ENCODE data around the gene CDCA8.
A peak's percentile ranks its signal among the peaks of the same experiment; 100 is the strongest.

CDCA8 gene

GRCh38 chr1:37692078-37692833 is at the start of gene CDCA8:
Gene CDCA8 (plus strand): TSS chr1:37692516. CDS start chr1:37692691, 175 bp downstream.
- peak; percentile 96 for DNase-seq

GRCh38 chr1:37647281-37647680 is 45.0 kb upstream of the CDCA8 start:
- DNase-seq = no peak

- no peak for DNase-seq
Measured at GRCh38 chr1:37650173-37650572, 42.1 kb upstream of the CDCA8 start.

- DNase-seq = no peak
Measured at GRCh38 chr1:37650721-37651120, 41.6 kb upstream of the CDCA8 start.

DNA sequence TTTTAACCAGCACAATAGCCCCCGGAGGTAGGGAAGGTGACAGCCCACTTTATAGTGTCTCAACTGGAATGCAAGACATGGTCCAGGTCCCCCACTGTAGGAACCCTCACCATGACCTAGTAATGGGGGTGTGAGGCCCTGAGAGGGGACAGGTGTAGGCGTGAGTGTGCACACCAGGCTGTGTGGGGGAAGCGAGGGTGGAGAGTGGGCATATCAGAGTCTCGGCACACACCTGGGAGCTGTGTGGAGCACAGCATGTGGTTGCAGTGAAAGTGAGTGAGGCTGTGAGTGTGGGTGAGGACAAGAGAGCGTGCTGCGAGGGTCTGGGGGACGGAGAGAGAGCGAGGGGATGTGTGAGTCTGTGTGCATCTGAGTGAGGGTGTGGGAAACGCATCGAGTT is 40.5 kb upstream of the CDCA8 start:
- no peak for DNase-seq

GRCh38 chr1:37652976-37653375 is 39.3 kb upstream of the CDCA8 start:
- DNase-seq = no peak

- no peak for DNase-seq
Measured at GRCh38 chr1:37653906-37654305, 38.4 kb upstream of the CDCA8 start.

GRCh38 chr1:37655274-37655673 is 37.0 kb upstream of the CDCA8 start:
- DNase-seq = no peak

DNA sequence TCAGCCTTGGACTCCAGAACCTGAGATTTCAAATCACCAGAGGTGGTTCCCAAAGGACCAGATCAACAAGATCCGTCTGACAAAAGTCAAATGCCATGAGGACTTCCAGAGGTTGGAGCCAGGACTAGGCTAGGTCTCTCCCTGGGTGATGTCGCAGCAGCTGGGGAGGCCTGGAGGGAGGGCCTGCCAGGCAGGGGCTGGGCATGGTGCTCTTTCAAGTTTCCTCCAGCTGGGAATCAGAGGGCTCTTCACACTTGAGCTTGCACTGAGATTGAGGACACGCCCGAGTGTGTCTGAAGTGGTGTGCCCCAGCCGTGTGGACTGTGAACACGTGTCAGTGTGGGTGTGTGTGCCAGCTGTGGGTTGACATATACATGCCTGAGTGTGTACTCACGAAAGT is 36.3 kb upstream of the CDCA8 start:
- no peak for DNase-seq

GRCh38 chr1:37656881-37657280 is 35.4 kb upstream of the CDCA8 start:
- DNase-seq = no peak

DNA sequence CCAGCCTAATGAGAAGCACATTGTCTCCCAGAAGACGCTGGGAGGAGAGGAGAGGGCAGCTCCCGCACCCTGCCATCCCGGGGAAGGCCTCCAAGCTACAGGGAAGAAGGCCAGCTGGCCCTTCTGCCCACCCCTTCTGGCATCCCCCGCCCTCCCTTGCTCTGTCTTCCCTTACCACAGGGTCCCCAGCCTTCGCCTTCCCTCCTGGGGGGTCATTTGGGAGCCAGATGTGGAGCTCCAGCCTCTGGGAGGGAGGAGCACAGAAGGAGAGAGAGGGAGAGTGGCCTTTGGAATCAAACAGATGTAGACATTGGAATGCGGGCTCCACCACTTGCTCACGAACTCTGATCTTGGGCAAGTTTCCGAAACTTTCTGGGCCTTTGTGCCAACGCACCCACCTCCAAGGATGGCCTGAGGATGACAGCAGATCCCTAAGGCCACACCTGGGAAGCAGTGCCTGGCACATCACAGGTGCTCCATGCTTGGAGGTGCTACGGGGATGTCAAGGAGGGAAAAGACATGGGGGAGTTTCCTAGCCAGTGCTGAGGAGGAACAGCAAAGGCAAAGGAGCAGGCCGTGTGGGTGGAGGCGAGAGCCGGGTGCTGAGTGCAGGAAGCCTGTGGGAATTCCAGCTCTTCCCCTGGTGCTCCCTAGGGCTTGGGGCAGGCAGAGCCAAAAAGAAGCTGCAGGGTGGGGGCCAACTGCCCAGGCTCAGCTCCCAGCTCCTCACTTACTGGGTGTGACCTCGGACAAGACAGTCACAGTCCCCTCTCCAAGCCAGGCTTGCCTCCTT is 34.5 kb upstream of the CDCA8 start:
- no peak for DNase-seq

GRCh38 chr1:37658486-37658885 is 33.8 kb upstream of the CDCA8 start:
- no peak for DNase-seq

- DNase-seq = no peak
Measured at GRCh38 chr1:37660664-37661063, 31.7 kb upstream of the CDCA8 start.

DNA sequence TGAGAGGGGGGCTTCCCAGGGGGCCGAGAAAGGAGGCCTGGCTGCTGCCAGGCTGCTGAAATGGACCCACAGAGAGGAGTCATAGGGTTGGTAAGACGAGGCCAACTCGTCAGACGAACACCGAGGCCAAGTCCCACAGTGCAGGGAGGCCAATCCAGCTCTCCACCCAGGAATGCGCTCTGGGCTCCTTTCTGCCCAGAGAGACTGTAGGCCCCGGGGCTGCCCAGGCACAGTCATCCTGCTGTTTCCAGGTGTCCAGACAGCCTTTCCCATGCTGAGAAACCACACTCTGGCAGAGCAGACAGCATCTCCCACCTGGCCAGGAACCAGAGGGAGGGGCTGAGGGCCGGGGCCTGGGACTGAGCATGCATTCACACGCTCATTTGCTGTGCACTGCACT is 30.9 kb upstream of the CDCA8 start:
- no peak for DNase-seq

DNA sequence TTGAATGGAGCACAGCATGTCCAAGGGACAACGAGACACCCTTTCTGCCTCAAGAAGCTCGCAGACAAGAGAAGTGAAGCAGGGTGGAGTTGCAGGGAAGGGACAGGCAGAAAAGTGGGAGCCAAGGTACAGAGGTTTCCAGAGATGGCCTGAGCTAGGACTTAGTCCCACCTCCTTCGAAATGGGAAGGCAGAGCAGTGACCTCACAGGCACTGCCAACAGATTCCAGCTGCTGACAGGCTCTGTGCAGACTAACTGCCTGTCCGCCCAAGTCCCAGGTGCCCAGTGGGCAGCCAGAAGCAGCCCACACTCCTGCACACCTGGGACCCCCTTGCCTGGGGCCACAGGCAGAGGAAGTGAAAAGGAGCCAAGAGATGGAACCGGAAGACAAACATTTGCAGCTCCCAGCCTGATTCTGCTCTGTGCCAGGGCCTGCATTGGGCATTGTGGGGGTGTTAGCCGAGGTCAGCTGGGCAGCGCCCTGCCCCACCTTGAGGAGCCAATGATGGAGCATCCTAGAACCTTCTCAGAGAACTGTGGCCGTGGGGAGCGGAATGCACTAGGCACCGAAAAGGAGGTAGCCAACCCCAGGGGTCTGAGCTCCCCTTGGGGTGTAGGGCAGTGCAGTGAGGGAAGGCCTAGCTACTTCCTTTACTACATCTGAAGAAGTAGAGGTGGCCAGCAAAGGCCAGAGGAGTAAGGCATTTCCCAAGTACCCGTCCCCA is 30.1 kb upstream of the CDCA8 start:
- no peak for DNase-seq

DNA sequence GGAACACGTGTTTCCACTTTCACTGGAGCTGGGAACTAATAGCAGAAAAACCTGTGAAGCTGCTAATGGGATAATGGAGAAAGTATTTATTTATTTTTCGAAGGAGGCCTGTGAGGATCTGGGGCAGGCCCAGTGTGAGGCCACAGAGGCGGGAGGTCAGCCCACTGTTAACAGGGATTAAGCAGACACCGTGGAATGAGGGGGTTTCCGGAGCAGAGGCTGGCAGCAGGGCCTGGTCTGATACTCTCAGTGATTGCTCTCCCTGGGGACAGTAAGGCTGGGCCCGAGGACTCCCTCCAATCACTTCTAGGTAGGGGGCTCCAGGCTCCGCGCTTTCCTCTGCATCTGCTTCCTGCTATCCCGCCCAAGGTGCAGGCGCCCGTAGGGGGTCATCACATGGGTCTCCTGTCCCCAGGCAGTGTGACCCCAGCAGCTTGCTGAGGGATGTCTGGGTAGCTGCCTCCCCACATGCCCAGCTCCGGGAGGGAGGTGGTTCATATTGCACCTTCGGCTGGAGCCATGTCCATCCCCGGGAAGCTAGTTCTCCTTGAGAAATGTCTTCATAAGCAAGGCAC is 28.8 kb upstream of the CDCA8 start:
- DNase-seq = no peak

DNA sequence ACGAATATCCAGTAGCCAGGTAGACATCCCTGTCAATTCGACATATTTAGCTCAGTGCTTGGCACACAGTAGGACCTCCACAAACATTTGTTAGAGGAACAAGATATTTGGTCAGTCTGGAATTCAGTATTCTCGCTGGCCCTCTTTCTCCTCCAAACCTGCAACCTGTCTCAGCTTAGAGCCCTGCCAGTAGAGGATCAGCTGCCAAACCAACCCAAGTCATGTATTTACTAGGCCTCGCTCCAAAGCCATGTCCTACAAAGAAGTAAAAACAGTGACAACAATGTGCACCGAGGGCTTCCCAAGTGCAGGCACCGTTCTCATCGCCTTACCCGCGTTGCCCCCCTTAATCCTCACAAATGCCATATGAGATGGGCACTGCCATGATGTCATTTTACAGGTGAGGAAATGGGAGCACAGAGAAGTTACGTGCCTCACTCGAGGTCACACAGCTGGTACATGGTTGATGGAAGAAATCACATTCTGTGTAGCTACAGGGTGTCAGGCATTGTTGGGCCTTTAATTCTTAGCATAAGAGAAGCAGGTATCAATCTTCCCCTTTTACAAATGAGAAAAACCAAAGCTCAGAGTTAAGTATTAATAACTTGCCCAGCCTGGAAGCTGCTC is 26.0 kb upstream of the CDCA8 start:
- no peak for DNase-seq

GRCh38 chr1:37667023-37667671 is 25.2 kb upstream of the CDCA8 start:
- no peak for DNase-seq

- no peak for DNase-seq
Measured at GRCh38 chr1:37670133-37670532, 22.2 kb upstream of the CDCA8 start.

GRCh38 chr1:37671261-37671660 is 21.1 kb upstream of the CDCA8 start:
- no peak for DNase-seq

- no peak for DNase-seq
Measured at GRCh38 chr1:37672136-37672870, 20.0 kb upstream of the CDCA8 start.

DNA sequence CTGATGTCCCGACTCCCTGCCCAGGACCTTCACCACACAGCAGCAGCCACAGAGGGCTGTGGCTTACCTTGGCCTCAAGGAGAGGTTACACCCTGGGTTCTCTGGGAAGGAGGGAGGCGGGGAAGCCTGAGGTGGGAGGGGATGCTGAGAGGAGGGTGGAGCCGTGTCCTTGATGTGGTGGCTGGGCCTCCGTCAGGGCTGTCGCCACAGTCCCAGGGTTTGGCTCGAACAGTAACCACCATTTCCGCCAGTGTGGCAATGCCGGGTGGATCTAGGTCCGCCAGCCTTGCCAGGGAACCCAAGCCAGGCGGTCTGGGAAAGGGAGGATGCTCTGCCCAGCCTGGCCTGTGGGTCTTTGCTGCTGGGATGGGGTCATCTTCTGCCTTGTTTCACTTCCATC is 18.4 kb upstream of the CDCA8 start:
- DNase-seq = no peak

Measured in NCI-H1694 treated with DMSO at 0.1 percent for 48 hours (cell line).